CD4-positive, CD25-positive, alpha-beta regulatory T cell (primary cell): ENCODE measurements around the gene OSBPL8. TPM values are rescaled to one million over a fixed set of nuclear protein-coding genes. Genes with fewer than 3 reads are reported as not detected.
A peak's percentile ranks its signal among the peaks of the same experiment; 100 is the strongest.
"Not testable (repeated sequence)": the region's sequence is repeated elsewhere in the genome, so short reads cannot be mapped to it uniquely, and the experiment has no call there.

ENCODE experiments used
- ATAC-seq, 2 donors: fragments of 150-1000 bp; cut with Tn5 transposase; one replicate each; pipeline ENCODE4 v1.10.0; 2021; ENCODE audit warnings: low read depth in 2 of 2, moderate number of reproducible peaks in 2 of 2, moderate library complexity in 1 of 2
- DNase-seq, 3 donors: peaks; one replicate each; pipeline versions ENCODE4 v3.0.0 to v3.0.0-alpha.2; 2012 to 2022; ENCODE audit warnings: mixed read lengths in 1 of 3
- H3K27ac ChIP-seq: one replicate; pipeline ENCODE4 v1.7.0; 2013; ENCODE audit warnings: mild to moderate bottlenecking, low read length; ENCODE audit not compliant: insufficient read depth, poor library complexity, severe bottlenecking
- H3K27me3 ChIP-seq: one replicate; pipeline ENCODE4 v1.7.0; 2013; ENCODE audit warnings: low read length; ENCODE audit not compliant: control insufficient read depth, insufficient read depth
- H3K36me3 ChIP-seq: one replicate; pipeline ENCODE4 v1.7.0; 2013; ENCODE audit warnings: mild to moderate bottlenecking, low read length, moderate library complexity; ENCODE audit not compliant: control insufficient read depth, insufficient read depth
- H3K4me1 ChIP-seq: 2 replicates; pipeline ENCODE4 v1.7.0; 2013; ENCODE audit warnings: mild to moderate bottlenecking, low read length; ENCODE audit not compliant: insufficient read depth, control insufficient read depth, poor library complexity, severe bottlenecking
- H3K4me3 ChIP-seq: one replicate; pipeline ENCODE4 v1.7.0; 2013; ENCODE audit warnings: low read depth, mild to moderate bottlenecking, low read length, moderate library complexity
- H3K9me3 ChIP-seq, 2 experiments: 1 replicate in 1 of 2; 2 replicates in 1 of 2; pipeline ENCODE4 v1.7.0; 2013; ENCODE audit warnings: low read length in 2 of 2, mild to moderate bottlenecking in 1 of 2, moderate library complexity in 1 of 2; ENCODE audit not compliant: control insufficient read depth in 2 of 2
- H3K27ac Mint-ChIP-seq, 3 donors: one replicate each; pipeline ENCODE4 v1.8.0; 2020 to 2022; ENCODE audit warnings: mild to moderate bottlenecking in 3 of 3, mixed read lengths in 3 of 3, moderate library complexity in 2 of 3
- H3K27me3 Mint-ChIP-seq: one replicate; pipeline ENCODE4 v1.8.0; 2022; ENCODE audit warnings: mild to moderate bottlenecking, mixed read lengths
- H3K36me3 Mint-ChIP-seq: one replicate; pipeline ENCODE4 v1.8.0; 2020; ENCODE audit warnings: mixed read lengths
- H3K4me1 Mint-ChIP-seq, 4 donors: one replicate each; pipeline ENCODE4 v1.8.0; 2020 to 2022; ENCODE audit warnings: mixed read lengths in 4 of 4, mild to moderate bottlenecking in 1 of 4
- H3K4me3 Mint-ChIP-seq, 4 donors: one replicate each; pipeline ENCODE4 v1.8.0; 2020 to 2022; ENCODE audit warnings: mild to moderate bottlenecking in 4 of 4, mixed read lengths in 4 of 4, moderate library complexity in 3 of 4
- H3K9me3 Mint-ChIP-seq, 7 donors: one replicate each; pipeline ENCODE4 v1.8.0; 2020 to 2022; ENCODE audit warnings: mixed read lengths in 7 of 7, mild to moderate bottlenecking in 3 of 7, moderate library complexity in 2 of 7
- polyA plus RNA-seq, 4 donors: library from polyadenylated mRNA; unstranded; fragments of 300-500 nt; fragmentation: Illumina TruSeq; gene quantifications; one replicate each; pipeline ENCODE4 v1.2.3, GENCODE V29; 2021
- total RNA-seq: library from RNA; stranded (reverse); gene quantifications from one replicate; pipeline ENCODE4 v1.2.3, GENCODE V29; 2022

The OSBPL8 gene
- total and polyA plus RNA-seq, 5 donors from 2014 or later = 129 to 195 (median 172) TPM

GRCh38 chr12:76489737-76490136 lies 69.8 kb downstream of the OSBPL8 start:
- H3K9me3 Mint-ChIP-seq = peaks cover 0 to 20% (median 6%) of the 10 kb centered on the region in 7 donors
- Histone ChIP-seq H3K27ac (no peak overlapping the region), H3K4me1 (peaks cover 3% of the 10 kb centered on the region), H3K9me3 (peaks cover 18% of the 10 kb centered on the region in 2 experiments), H3K27me3 (no peaks in the 10 kb centered on the region), H3K4me3 (no peak overlapping the region), H3K36me3 (peaks cover 22% of the 10 kb centered on the region)
- no peak overlapping the region for H3K4me3 Mint-ChIP-seq
- H3K36me3 Mint-ChIP-seq = peaks cover 33% of the 10 kb centered on the region
- no peak for ATAC-seq
- H3K4me1 Mint-ChIP-seq = peaks cover 15 to 48% (median 35%) of the 10 kb centered on the region in 4 donors
- H3K27me3 Mint-ChIP-seq = no peaks in the 10 kb centered on the region
- H3K27ac Mint-ChIP-seq = peak overlapping the region; percentile 27 to 52 (median 43)
- no peak for DNase-seq

- H3K9me3 Mint-ChIP-seq = peaks cover 0 to 1% (median 0%) of the 10 kb centered on the region in 7 donors
- Histone ChIP-seq H3K4me1 (peaks cover 3% of the 10 kb centered on the region), H3K36me3 (peaks cover 17% of the 10 kb centered on the region), H3K9me3 (no peaks in the 10 kb centered on the region), H3K4me3 (no peak overlapping the region), H3K27ac (no peak overlapping the region), H3K27me3 (no peaks in the 10 kb centered on the region)
- peaks cover 18% of the 10 kb centered on the region for H3K36me3 Mint-ChIP-seq
- peaks cover 8 to 43% (median 30%) of the 10 kb centered on the region in 4 donors for H3K4me1 Mint-ChIP-seq
- DNase-seq (no peak), ATAC-seq (no peak)
- no peak overlapping the region for H3K4me3 Mint-ChIP-seq
- H3K27me3 Mint-ChIP-seq = no peaks in the 10 kb centered on the region
- peak overlapping the region in 1 of 3 donors; percentile 64 for H3K27ac Mint-ChIP-seq
Observed at GRCh38 chr12:76486011-76486410, 73.6 kb downstream of the OSBPL8 start.

DNA sequence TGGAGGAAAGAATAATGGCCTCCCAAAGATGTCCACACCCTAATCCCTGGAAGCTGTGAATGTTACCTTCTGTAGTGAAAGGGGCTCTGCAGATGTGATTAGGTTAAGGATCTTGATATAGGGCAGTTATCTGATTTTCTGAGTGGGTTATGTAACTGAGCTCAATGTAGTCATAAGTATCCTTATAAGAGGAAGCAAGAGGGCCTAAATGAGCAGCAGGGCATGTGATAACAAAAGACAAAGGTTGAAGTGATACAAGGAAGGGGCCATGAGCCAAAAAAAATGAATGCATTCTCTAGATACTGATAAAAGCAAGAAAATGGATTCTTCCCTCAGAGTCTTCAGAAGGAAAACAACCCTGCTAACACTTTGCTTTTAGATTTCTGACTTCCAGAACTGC lies 78.8 kb downstream of the OSBPL8 start:
- no peaks in the 10 kb centered on the region for H3K27me3 Mint-ChIP-seq
- DNase-seq (no peak), ATAC-seq (no peak)
- H3K4me1 Mint-ChIP-seq = peaks cover 23 to 40% (median 33%) of the 10 kb centered on the region in 4 donors
- peaks cover 20% of the 10 kb centered on the region for H3K36me3 Mint-ChIP-seq
- peak overlapping the region in 2 of 3 donors; percentile 29 to 71 for H3K27ac Mint-ChIP-seq
- Histone ChIP-seq H3K9me3 (no peaks in the 10 kb centered on the region), H3K27me3 (no peaks in the 10 kb centered on the region), H3K4me3 (no peak overlapping the region), H3K27ac (no peak overlapping the region), H3K36me3 (peaks cover 2% of the 10 kb centered on the region), H3K4me1 (no peaks in the 10 kb centered on the region)
- H3K9me3 Mint-ChIP-seq = peaks cover 0 to 1% (median 0%) of the 10 kb centered on the region in 7 donors
- H3K4me3 Mint-ChIP-seq = no peak overlapping the region

GRCh38 chr12:76478045-76478444 lies 81.5 kb downstream of the OSBPL8 start:
- ATAC-seq (no peak), DNase-seq (no peak)
- H3K27me3 ChIP-seq = no peaks in the 10 kb centered on the region
- Mint-ChIP-seq H3K4me1 (peaks cover 33 to 43% (median 39%) of the 10 kb centered on the region in 4 donors), H3K27ac (peak overlapping the region in 1 of 3 donors; percentile 34), H3K4me3 (no peak overlapping the region), H3K27me3 (no peaks in the 10 kb centered on the region), H3K36me3 (peaks cover 12% of the 10 kb centered on the region), H3K9me3 (no peaks in the 10 kb centered on the region)
- H3K27ac ChIP-seq = no peak overlapping the region
- H3K4me1 ChIP-seq = no peaks in the 10 kb centered on the region
- H3K36me3 ChIP-seq = peaks cover under 1% of the 10 kb centered on the region
- H3K4me3 ChIP-seq = no peak overlapping the region
- no peaks in the 10 kb centered on the region for H3K9me3 ChIP-seq

GRCh38 chr12:76472862-76473261 lies 86.7 kb downstream of the OSBPL8 start:
- not testable (repeated sequence) for H3K27ac ChIP-seq, DNase-seq, H3K27ac Mint-ChIP-seq, H3K9me3 ChIP-seq, H3K4me3 ChIP-seq, H3K9me3 Mint-ChIP-seq, H3K4me3 Mint-ChIP-seq, H3K36me3 Mint-ChIP-seq, H3K36me3 ChIP-seq, ATAC-seq, H3K27me3 Mint-ChIP-seq, H3K27me3 ChIP-seq
- peaks cover 15% of the 10 kb centered on the region for H3K4me1 ChIP-seq
- peaks cover 23 to 29% (median 26%) of the 10 kb centered on the region in 4 donors for H3K4me1 Mint-ChIP-seq

DNA sequence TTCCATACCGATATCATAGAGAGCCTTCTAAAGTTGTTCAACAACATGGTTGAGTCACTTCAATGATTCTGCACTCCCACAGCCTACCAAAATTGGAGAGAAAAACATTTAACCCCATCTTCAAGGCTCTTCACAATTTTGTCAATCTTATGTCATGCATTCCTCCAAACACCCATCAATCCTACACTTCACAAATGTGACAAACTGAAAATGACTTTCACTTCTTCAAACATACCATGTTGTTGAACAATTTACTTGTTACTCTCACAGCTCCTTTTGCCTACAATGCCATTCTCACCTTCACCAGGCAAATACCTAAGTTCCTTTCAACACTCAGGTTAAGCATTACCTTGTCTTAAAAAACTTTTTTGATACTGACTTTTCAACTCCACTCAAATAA lies 88.0 kb downstream of the OSBPL8 start:
- Mint-ChIP-seq H3K27me3 (no peaks in the 10 kb centered on the region), H3K36me3 (peaks cover 3% of the 10 kb centered on the region), H3K9me3 (peaks cover 0 to 2% (median 0%) of the 10 kb centered on the region in 7 donors), H3K27ac (no peak overlapping the region), H3K4me3 (no peak overlapping the region), H3K4me1 (peaks cover 25 to 33% (median 27%) of the 10 kb centered on the region in 4 donors)
- DNase-seq (no peak), ATAC-seq (no peak)
- Histone ChIP-seq H3K4me3 (peak overlapping the region; percentile 20), H3K4me1 (peaks cover 19% of the 10 kb centered on the region), H3K9me3 (no peaks in the 10 kb centered on the region), H3K27ac (no peak overlapping the region), H3K27me3 (no peaks in the 10 kb centered on the region), H3K36me3 (no peaks in the 10 kb centered on the region)

DNA sequence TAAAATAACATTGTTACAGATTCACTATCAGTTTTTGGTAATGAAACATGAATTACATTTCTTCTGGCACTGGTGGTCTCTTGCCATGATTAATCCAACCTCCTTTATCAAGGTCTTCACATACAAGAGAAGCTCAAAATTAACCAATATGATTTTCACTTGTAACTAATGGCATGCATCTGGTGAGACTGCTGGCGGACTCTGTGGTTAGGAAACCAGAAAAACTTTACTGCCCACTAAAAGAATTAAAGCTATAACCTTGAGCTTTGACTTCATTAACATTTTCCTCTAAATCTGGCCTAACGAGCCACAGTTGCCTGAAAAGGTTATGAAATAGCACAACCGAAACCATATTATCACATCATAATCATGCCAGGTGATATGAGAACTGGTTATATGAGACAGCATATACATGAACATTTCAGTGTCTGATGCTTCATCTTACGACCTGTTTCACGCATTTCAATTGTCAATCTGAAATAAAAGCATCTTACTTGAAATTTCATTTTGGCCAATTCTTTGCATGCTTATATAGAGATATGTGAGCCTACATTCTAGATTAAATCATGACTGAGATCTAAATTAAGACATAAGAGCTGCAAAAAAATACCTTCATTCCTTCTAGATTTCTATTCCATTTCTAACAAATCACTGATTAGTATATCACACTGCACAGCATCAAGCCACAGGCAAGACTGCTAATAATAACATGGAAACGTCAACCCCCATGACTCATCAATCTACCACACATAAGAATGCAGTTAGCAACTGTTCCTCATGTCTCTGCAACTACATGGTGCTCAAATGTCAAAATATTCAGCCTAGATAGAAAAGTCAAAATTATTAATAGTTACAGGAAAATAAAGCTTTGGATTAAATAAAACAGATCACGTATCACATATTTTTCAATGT lies 89.3 kb downstream of the OSBPL8 start:
- Mint-ChIP-seq H3K4me3 (no peak overlapping the region), H3K27ac (no peak overlapping the region), H3K9me3 (peaks cover 0 to 2% (median 0%) of the 10 kb centered on the region in 7 donors), H3K36me3 (peaks cover 3% of the 10 kb centered on the region), H3K27me3 (no peaks in the 10 kb centered on the region), H3K4me1 (peaks cover 13 to 24% (median 18%) of the 10 kb centered on the region in 4 donors)
- Histone ChIP-seq H3K9me3 (no peaks in the 10 kb centered on the region), H3K4me1 (peaks cover 19% of the 10 kb centered on the region), H3K4me3 (peak overlapping the region; percentile 9), H3K27ac (peak overlapping the region; percentile 2), H3K36me3 (no peaks in the 10 kb centered on the region), H3K27me3 (no peaks in the 10 kb centered on the region)
- DNase-seq = peak in 1 of 3 donors; percentile 29
- ATAC-seq = peak; percentile 86 to 94
